ENCODE data around the gene GRID2. TPM values are rescaled to one million over a fixed set of nuclear protein-coding genes. Genes with fewer than 3 reads are reported as not detected.

The GRID2 gene
- total and polyA plus RNA-seq, 12 donors, result 0.01 to 0.07 (median 0.07) TPM; not detected in 9

DNA sequence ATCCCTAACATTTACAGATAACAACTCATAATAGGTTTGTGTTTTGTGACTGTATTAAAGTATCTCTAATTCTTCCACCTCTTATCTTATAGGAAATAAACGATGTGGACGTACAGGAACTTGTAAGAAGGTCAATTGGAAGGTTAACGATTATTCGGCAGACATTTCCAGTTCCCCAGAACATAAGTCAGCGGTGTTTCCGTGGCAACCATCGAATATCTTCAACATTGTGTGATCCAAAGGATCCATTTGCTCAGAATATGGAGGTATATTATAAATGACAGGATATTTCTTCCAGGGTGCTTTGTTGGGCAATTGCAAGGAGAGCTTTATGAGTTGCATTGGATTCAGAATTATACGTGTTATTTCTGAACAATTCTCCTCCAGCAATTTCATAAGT, 912.9 kb downstream of the GRID2 start:
- Histone ChIP-seq H3K4me1 (no peaks in the 10 kb centered on the region), H3K9me3 (peaks cover 0 to 4% (median 0%) of the 10 kb centered on the region in 11 donors), H3K27ac (no peak overlapping the region), H3K36me3 (no peaks in the 10 kb centered on the region), H3K27me3 (no peaks in the 10 kb centered on the region), H3K4me3 (no peak overlapping the region)
- intact Hi-C loops (cut with DNase I), result no loop called here
- TF ChIP-seq, protein P1, sequence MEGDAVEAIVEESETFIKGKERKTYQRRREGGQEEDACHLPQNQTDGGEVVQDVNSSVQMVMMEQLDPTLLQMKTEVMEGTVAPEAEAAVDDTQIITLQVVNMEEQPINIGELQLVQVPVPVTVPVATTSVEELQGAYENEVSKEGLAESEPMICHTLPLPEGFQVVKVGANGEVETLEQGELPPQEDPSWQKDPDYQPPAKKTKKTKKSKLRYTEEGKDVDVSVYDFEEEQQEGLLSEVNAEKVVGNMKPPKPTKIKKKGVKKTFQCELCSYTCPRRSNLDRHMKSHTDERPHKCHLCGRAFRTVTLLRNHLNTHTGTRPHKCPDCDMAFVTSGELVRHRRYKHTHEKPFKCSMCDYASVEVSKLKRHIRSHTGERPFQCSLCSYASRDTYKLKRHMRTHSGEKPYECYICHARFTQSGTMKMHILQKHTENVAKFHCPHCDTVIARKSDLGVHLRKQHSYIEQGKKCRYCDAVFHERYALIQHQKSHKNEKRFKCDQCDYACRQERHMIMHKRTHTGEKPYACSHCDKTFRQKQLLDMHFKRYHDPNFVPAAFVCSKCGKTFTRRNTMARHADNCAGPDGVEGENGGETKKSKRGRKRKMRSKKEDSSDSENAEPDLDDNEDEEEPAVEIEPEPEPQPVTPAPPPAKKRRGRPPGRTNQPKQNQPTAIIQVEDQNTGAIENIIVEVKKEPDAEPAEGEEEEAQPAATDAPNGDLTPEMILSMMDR (IDR thresholded peaks at IDR 0.05), result no peak
- 64 to 69% methylated on average over 8 of the region's 8 CpGs for WGBS, 2 donors
- no peak for DNase-seq
- ATAC-seq, result no peak

DNA sequence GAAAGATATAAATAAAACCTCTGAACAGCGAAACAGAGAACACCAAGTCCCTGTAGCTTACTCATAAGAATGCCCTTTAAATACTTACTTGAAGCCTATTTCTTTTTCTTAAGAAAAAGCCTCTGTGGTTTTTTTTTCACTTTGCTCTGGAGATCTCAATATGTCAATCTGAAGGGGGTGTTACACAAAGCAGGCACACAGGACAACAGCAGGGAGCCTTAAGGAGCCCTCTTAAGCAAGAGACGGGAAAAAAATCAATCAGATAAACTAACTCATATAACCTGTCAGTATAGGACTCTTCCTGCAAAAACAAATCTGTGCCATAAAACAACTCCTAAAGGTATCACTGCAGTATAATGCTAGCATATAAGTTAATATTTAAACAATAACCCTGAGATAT, 913.7 kb downstream of the GRID2 start:
- ATAC-seq (no peak), DNase-seq (no peak)
- TF ChIP-seq, protein P1 (IDR thresholded peaks at IDR 0.05), result no peak
- Histone ChIP-seq H3K27me3 (no peaks in the 10 kb centered on the region), H3K36me3 (no peaks in the 10 kb centered on the region), H3K27ac (no peak overlapping the region), H3K4me1 (no peaks in the 10 kb centered on the region), H3K4me3 (no peak overlapping the region), H3K9me3 (peaks cover 0 to 4% (median 0%) of the 10 kb centered on the region in 11 donors)
- intact Hi-C loops (cut with DNase I), result no loop called here
- WGBS, 2 donors, result 68 to 70% methylated on average over 2 of the region's 2 CpGs

DNA sequence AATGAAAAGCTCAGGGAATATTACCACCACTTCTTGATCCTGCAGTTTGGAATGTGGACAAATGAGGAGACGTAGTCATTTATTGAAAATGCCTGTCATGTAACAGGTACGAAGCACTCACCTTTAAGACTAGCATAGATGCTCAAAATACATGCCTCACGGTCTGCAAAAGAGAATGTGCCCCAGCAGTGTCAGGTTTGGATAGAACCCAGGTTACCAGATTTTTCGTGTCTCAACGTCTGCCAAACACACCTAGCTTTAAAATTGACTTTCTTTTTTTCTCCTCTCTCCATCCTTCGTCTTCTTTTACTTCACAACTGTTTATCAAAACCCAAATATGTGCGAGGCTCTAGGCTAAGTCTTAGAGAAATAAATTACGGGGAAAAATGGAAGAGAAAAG, 918.0 kb downstream of the GRID2 start:
- Histone ChIP-seq H3K36me3 (no peaks in the 10 kb centered on the region), H3K27me3 (no peaks in the 10 kb centered on the region), H3K4me1 (no peaks in the 10 kb centered on the region), H3K9me3 (peaks cover 0 to 11% (median 0%) of the 10 kb centered on the region in 11 donors), H3K27ac (no peak overlapping the region), H3K4me3 (no peak overlapping the region)
- TF ChIP-seq, protein P1 (IDR thresholded peaks at IDR 0.05), result no peak
- DNase-seq (no peak), ATAC-seq (no peak)
- intact Hi-C loops (cut with DNase I), result no loop called here
- 82% methylated on average over 8 of the region's 8 CpGs for WGBS, 2 donors

DNA sequence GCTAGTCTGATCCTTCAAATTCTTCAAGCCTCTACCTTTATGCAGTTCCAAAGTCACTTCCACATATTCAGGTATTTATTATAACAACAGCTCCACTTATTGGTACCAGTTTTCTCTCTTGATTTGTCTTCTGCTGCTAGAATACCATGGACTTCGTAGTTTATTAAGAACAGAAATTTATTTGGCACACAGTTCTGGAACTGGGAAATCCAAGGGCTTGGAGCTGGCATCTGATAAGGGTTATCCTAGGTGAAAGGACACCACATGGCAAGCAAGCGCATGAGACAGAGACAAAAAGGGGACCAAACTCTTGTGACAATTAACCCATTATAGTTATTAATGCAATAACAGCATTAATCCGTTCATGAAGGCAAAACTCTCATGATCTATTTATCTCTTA, 924.3 kb downstream of the GRID2 start:
- Histone ChIP-seq H3K9me3 (peaks cover 0 to 11% (median 0%) of the 10 kb centered on the region in 11 donors), H3K27ac (no peak overlapping the region), H3K27me3 (no peaks in the 10 kb centered on the region), H3K36me3 (no peaks in the 10 kb centered on the region), H3K4me3 (no peak overlapping the region), H3K4me1 (no peaks in the 10 kb centered on the region)
- DNase-seq (no peak), ATAC-seq (no peak)
- intact Hi-C loops (cut with DNase I), result no loop called here
- TF ChIP-seq, protein P1 (IDR thresholded peaks at IDR 0.05), result no peak
- WGBS, 2 donors, result 74 to 81% methylated on average over 3 of the region's 3 CpGs

Data from heart right ventricle (tissue), 16 donors.